ENCODE results near the gene LGMN. TPM values are rescaled to one million over a fixed set of nuclear protein-coding genes. Genes with fewer than 3 reads are reported as not detected.

Gene LGMN
- polyA plus RNA-seq, 1 of the 3 experiments (the other 2 are of a cell fraction) = 76.3 TPM

GRCh38 chr14:92655419-92656201 lies 92.8 kb downstream of the LGMN start:
- no peak for DNase-seq
- WGBS (ENCODE audit: low lambda C conversion rate) = 66% methylated on average over 11 of the region's 13 CpGs
- Histone ChIP-seq H2AFZ (ENCODE audit: low read depth) (no peak overlapping the region), H3K36me3 (replicated peaks in 1 of 2; ENCODE audit: control insufficient read depth in 1 of 2, insufficient read depth in 2 of 2, low read length in 1 of 2) (peaks cover 11 to 18% of the 10 kb centered on the region in 2 experiments), H3K9ac (no peak overlapping the region), H3K27me3 (ENCODE audit: insufficient read depth) (no peaks in the 10 kb centered on the region), H3K9me2 (no peaks in the 10 kb centered on the region), H3K79me2 (ENCODE audit: insufficient read depth) (no peaks in the 10 kb centered on the region), H3K4me1 (ENCODE audit: control insufficient read depth in 1 of 2, insufficient read depth in 2 of 2, low read depth in 1 of 2, low read length in 1 of 2) (peaks cover 0 to 2% of the 10 kb centered on the region in 2 experiments; a peak in 1 of 4 replicates), H3K4me2 (no peak overlapping the region), H3K4me3 (ENCODE audit: low read depth in 2 of 2, low read length in 1 of 2) (no peak overlapping the region), H4K20me1 (ENCODE audit: insufficient read depth) (no peaks in the 10 kb centered on the region), H3K27ac (ENCODE audit: low read depth in 2 of 2, low read length in 1 of 2) (no peak overlapping the region), H3K9me3 (no peaks in the 10 kb centered on the region), H3F3A (replicated peaks; ENCODE audit: insufficient read depth) (no peaks in the 10 kb centered on the region)
- CTCF ChIA-PET = interaction anchor here (1.6 kb wide), 1 partner anchor 19 kb away, joined by 3 read pairs; no protein-coding TSS in a partner anchor
- POLR2A ChIA-PET = no interaction called here
- no peak for TF ChIP-seq NFIC (IDR thresholded peaks at IDR 0.05; ENCODE audit: borderline replicate concordance)
- TF ChIP-seq JUND (IDR thresholded peaks at IDR 0.05) = no peak
- no peak for TF ChIP-seq MXI1 (IDR thresholded peaks at IDR 0.05; ENCODE audit: low read depth, low read length)
- TF ChIP-seq EP300 (IDR thresholded peaks at IDR 0.05; ENCODE audit: borderline replicate concordance in 1 of 2, low read depth in 1 of 2, low read length in 1 of 2) = no peak
- no peak for TF ChIP-seq TAF1 (IDR thresholded peaks at IDR 0.05; ENCODE audit: borderline replicate concordance, low read depth, low read length)
- no peak for TF ChIP-seq FOSL2 (IDR thresholded peaks at IDR 0.05; ENCODE audit: borderline replicate concordance, low read depth)
- no peak for TF ChIP-seq USF2 (IDR thresholded peaks at IDR 0.05; ENCODE audit: borderline replicate concordance, low read depth, low read length)
- no peak for TF ChIP-seq GATA2 (CRISPR knock-in tag; IDR thresholded peaks at IDR 0.05)
- no peak for TF ChIP-seq RCOR1 (IDR thresholded peaks at IDR 0.05; ENCODE audit: low read length)
- TF ChIP-seq MAX (IDR thresholded peaks at IDR 0.05; ENCODE audit: low read depth) = no peak
- TF ChIP-seq NRF1 (IDR thresholded peaks at IDR 0.05; ENCODE audit: low read depth, low read length) = no peak
- TF ChIP-seq SIN3A (IDR thresholded peaks at IDR 0.05; ENCODE audit: borderline replicate concordance, low read depth, low read length) = no peak
- TF ChIP-seq RFX5 (IDR thresholded peaks at IDR 0.05; ENCODE audit: low read length) = no peak
- no peak for TF ChIP-seq IRF3 (IDR thresholded peaks at IDR 0.05; ENCODE audit: low read depth, low read length)
- TF ChIP-seq TCF12 (IDR thresholded peaks at IDR 0.05) = no peak
- no peak for TF ChIP-seq USF1 (IDR thresholded peaks at IDR 0.05; ENCODE audit: borderline replicate concordance, low read depth)
- TF ChIP-seq ELF1 (IDR thresholded peaks at IDR 0.05) = no peak
- no peak for TF ChIP-seq RAD21 (IDR thresholded peaks at IDR 0.05; ENCODE audit: low read length)
- no peak for TF ChIP-seq TEAD4 (IDR thresholded peaks at IDR 0.05; ENCODE audit: borderline replicate concordance, insufficient read depth)
- TF ChIP-seq PBX3 (IDR thresholded peaks at IDR 0.05) = no peak
